Cardiac muscle cell (in vitro differentiated cells and primary cell): ENCODE data around the gene KIF26B. TPM values are rescaled to one million over a fixed set of nuclear protein-coding genes. Genes with fewer than 3 reads are reported as not detected.
"Not testable (repeated sequence)": the region's sequence is repeated elsewhere in the genome, so short reads cannot be mapped to it uniquely, and the experiment has no call there.

ENCODE experiments used
- DNase-seq, 2 donors: peaks; one replicate each; pipeline versions ENCODE4 v3.0.0 to v3.0.0-alpha.2; 2010 to 2017; ENCODE audit warnings: low read depth in 1 of 2, low spot score in 1 of 2
- H3K27ac ChIP-seq: fragments of 200-600 bp; sonication (generic); 2 replicates; pipeline ENCODE4 v1.5.1; 2016
- H3K27me3 ChIP-seq: fragments of 200-600 bp; sonication (generic); 2 replicates; pipeline ENCODE4 v1.6.0; 2016; ENCODE audit warnings: control low read depth
- H3K36me3 ChIP-seq: fragments of 200-600 bp; sonication (generic); 2 replicates; pipeline ENCODE4 v1.5.1; 2016; ENCODE audit warnings: control low read depth
- H3K4me1 ChIP-seq: fragments of 200-600 bp; sonication (generic); 2 replicates; pipeline ENCODE4 v1.8.1; 2017; ENCODE audit warnings: low read depth, mild to moderate bottlenecking, mixed run types
- H3K4me3 ChIP-seq: fragments of 200-600 bp; sonication (generic); 2 replicates; pipeline ENCODE4 v1.5.1; 2016; ENCODE audit warnings: mild to moderate bottlenecking
- H3K9me3 ChIP-seq: fragments of 200-600 bp; sonication (generic); 2 replicates; pipeline ENCODE4 v1.5.1; 2017; ENCODE audit warnings: low read depth, mild to moderate bottlenecking, control low read depth
- polyA plus RNA-seq: library from polyadenylated mRNA; unstranded; fragments of >200 nt; fragmentation: Nextera tagmentation; extraction: Ambion mirVana; gene quantifications from 2 replicates; pipeline ENCODE4 v1.2.1, GENCODE V29; 2016
- total RNA-seq: library from RNA; depleted of rRNA; stranded (reverse); fragments of >200 nt; gene quantifications from 2 replicates; pipeline ENCODE4 v1.2.3, GENCODE V29; 2016
- TF ChIP-seq, protein P1 (sequence below): IDR thresholded peaks from 2 replicates; pipeline ENCODE4 v1.5.1; 2012; ENCODE audit warnings: low read depth, mild to moderate bottlenecking, low read length

The KIF26B gene
- total and polyA plus RNA-seq, 2 experiments from 2014 or later = 58.9 to 177 TPM

DNA sequence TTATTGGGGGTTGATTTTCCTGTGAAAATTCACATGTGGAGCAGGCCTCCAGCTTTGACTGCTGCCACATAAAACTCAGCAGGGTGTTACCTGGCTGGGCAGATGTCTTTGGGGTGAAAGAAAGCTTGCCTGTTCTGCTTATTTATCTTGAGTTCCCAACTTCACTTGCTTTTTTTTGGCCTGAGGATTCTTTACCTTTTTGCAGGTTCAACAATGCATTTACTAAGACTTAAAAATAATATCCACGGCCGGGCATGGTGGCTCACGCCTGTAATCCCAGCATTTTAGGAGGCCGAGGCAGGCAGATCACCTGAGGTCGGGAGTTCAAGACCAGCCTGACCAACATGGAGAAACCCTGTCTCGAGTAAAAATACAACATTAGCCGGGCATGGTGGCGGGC lies 509.1 kb downstream of the KIF26B start:
- Histone ChIP-seq H3K9me3 (no peaks in the 10 kb centered on the region), H3K36me3 (peaks cover 11% of the 10 kb centered on the region), H3K4me3 (no peak overlapping the region), H3K27ac (peak overlapping the region; percentile 64), H3K4me1 (no peaks in the 10 kb centered on the region), H3K27me3 (no peaks in the 10 kb centered on the region)
- DNase-seq = no peak
- TF ChIP-seq, protein P1, sequence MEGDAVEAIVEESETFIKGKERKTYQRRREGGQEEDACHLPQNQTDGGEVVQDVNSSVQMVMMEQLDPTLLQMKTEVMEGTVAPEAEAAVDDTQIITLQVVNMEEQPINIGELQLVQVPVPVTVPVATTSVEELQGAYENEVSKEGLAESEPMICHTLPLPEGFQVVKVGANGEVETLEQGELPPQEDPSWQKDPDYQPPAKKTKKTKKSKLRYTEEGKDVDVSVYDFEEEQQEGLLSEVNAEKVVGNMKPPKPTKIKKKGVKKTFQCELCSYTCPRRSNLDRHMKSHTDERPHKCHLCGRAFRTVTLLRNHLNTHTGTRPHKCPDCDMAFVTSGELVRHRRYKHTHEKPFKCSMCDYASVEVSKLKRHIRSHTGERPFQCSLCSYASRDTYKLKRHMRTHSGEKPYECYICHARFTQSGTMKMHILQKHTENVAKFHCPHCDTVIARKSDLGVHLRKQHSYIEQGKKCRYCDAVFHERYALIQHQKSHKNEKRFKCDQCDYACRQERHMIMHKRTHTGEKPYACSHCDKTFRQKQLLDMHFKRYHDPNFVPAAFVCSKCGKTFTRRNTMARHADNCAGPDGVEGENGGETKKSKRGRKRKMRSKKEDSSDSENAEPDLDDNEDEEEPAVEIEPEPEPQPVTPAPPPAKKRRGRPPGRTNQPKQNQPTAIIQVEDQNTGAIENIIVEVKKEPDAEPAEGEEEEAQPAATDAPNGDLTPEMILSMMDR = no peak

DNA sequence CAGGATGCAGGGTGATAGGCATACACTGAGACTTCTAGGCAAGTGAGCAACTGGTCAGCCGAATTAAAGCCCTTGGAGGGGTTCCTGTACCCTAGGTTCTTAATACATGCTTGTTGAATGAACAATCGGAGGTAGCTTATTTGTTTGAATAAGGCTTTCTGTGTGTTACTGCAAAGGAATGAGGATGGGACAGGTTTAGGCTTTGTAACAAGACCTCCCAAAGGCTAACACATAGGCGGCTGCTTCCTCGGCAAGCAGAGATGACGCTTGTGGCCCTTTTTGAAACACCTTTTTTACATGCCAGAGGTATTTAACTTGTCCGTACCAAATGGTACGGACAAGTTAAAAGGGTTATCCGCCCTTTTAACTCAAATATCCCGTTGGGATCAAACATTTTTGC lies 511.6 kb downstream of the KIF26B start:
- TF ChIP-seq, protein P1 = no peak
- no peak for DNase-seq
- no peak overlapping the region for H3K4me3 ChIP-seq
- no peaks in the 10 kb centered on the region for H3K27me3 ChIP-seq
- no peak overlapping the region for H3K27ac ChIP-seq
- H3K4me1 ChIP-seq = no peaks in the 10 kb centered on the region
- H3K9me3 ChIP-seq = no peaks in the 10 kb centered on the region
- H3K36me3 ChIP-seq = peaks cover 21% of the 10 kb centered on the region

GRCh38 chr1:245671349-245671748 lies 516.6 kb downstream of the KIF26B start:
- no peak for DNase-seq
- no peaks in the 10 kb centered on the region for H3K27me3 ChIP-seq

DNA sequence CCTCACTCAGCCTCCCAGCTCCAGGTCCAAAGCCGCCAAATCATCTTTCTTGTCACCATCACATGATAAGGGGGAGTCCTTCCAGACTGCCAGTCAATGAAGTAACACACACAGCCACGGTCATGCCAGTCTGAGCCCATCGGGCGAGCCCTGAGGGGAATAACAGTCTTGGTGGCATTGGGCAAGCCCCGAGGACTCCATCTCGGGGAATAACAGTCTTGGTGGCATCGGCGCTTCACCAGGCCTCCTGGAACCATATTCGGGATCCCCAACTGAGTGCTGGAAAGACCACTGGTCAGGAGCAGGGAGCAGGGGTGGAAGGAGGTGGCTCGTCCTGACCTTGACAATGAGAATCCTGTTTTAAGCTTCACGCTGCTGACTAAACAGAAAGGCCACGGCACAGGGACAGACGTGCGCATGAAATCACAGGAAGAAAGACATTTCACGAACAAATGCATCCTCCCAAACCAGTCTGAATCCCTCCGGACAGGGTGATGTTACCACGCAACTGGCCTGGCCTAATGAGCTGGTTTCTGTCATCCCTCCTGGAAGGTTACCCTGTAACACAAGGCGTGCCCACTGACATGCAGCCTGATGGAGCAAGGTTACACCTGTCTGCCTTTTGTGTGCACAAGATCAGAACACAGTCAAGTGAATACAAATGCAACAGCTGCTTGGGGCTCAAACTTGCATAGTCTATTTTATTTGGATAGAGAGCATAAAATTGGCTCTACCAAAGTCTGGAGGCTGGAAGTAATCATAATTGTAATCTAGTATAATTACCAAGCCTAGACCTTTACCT lies 517.4 kb downstream of the KIF26B start:
- H3K4me3 ChIP-seq = no peak overlapping the region
- peaks cover 12% of the 10 kb centered on the region for H3K36me3 ChIP-seq
- TF ChIP-seq, protein P1 = no peak
- peak overlapping the region; percentile 65 for H3K27ac ChIP-seq
- H3K9me3 ChIP-seq = no peaks in the 10 kb centered on the region
- H3K27me3 ChIP-seq = no peaks in the 10 kb centered on the region
- no peak for DNase-seq
- peaks cover 14% of the 10 kb centered on the region for H3K4me1 ChIP-seq

More at GRCh38 chr1:245671349-245671748, 516.6 kb downstream of the KIF26B start:
- Histone ChIP-seq H3K4me1 (peaks cover 14% of the 10 kb centered on the region), H3K4me3 (no peak overlapping the region), H3K27ac (no peak overlapping the region), H3K9me3 (no peaks in the 10 kb centered on the region), H3K36me3 (peaks cover 10% of the 10 kb centered on the region)
- TF ChIP-seq, protein P1 = no peak

DNA sequence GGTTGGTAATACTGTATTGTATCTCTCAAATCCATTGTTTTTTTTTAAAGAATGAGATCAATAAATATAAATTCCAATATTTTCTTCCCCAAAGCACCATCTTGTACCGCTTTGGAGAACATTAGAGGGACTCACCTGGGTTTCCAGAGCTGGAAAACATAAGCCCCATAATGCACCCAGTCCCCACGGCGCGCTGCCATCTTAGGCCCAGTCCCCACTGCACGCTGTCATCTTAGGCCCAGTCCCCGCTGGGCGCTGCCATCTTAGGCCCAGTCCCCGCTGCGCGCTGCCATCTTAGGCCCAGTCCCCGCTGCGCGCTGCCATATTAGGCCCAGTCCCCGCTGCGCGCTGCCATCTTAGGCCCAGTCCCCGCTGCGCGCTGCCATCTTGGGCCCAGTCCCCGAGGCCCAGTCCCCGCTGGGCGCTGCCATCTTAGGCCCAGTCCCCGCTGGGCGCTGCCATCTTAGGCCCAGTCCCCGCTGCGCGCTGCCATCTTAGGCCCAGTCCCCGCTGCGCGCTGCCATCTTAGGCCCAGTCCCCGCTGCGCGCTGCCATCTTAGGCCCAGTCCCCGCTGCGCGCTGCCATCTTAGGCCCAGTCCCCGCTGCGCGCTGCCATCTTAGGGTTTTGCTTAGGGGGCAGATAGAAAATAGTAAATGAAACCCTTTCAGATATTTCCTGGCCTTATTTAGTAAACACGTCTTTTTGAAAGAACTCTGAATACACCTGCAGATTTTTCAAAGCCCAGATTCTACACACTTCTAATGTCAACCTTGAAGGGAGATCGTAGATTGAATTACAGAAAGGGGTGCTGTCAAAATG lies 518.3 kb downstream of the KIF26B start:
- not testable (repeated sequence) for H3K4me3 ChIP-seq, DNase-seq, H3K27me3 ChIP-seq, H3K9me3 ChIP-seq
- Histone ChIP-seq H3K4me1 (peaks cover 14% of the 10 kb centered on the region), H3K36me3 (peaks cover 16% of the 10 kb centered on the region), H3K27ac (peak overlapping the region; percentile 65)
